CD4-positive, alpha-beta memory T cell (primary cell): ENCODE results near the gene FKBP4. TPM values are rescaled to one million over a fixed set of nuclear protein-coding genes. Genes with fewer than 3 reads are reported as not detected.
"Not testable (repeated sequence)": the region's sequence is repeated elsewhere in the genome, so short reads cannot be mapped to it uniquely, and the experiment has no call there.

Source experiments
- CTCF ChIA-PET: fragments of 350-600 bp; sonication (Branson Sonifier 250); formaldehyde crosslinking; loops from one replicate; lab custom pipeline; 2021; ENCODE audit warnings: inconsistent platforms; ENCODE audit not compliant: partially characterized antibody; lab: Charles Lee
- POLR2A ChIA-PET: fragments of 350-600 bp; sonication (Branson Sonifier 250); formaldehyde crosslinking; loops from one replicate; lab custom pipeline; 2021; ENCODE audit not compliant: partially characterized antibody; lab: Charles Lee
- DNase-seq, 5 donors: peaks; one replicate each; pipeline versions ENCODE4 v3.0.0 to v3.0.0-alpha.2; 2020 to 2022; ENCODE audit warnings: mixed read lengths in 1 of 5
- H3K27ac ChIP-seq: one replicate; pipeline ENCODE4 v1.7.0; 2013; ENCODE audit warnings: low read depth, low read length
- H3K27me3 ChIP-seq: 2 replicates; pipeline ENCODE4 v1.7.0; 2013; ENCODE audit warnings: mild to moderate bottlenecking, low read length, moderate library complexity; ENCODE audit not compliant: insufficient read depth
- H3K36me3 ChIP-seq: 2 replicates; pipeline ENCODE4 v1.7.0; 2013; ENCODE audit warnings: mild to moderate bottlenecking, low read length, moderate library complexity; ENCODE audit not compliant: insufficient read depth
- H3K4me1 ChIP-seq: 2 replicates; pipeline ENCODE4 v1.7.0; 2013; ENCODE audit warnings: mild to moderate bottlenecking, low read length, moderate library complexity; ENCODE audit not compliant: insufficient read depth
- H3K4me3 ChIP-seq, 2 donors: one replicate each; pipeline ENCODE4 v1.7.0; 2013; ENCODE audit warnings: low read length in 2 of 2, mild to moderate bottlenecking in 1 of 2
- H3K9me3 ChIP-seq, 2 donors: one replicate each; pipeline ENCODE4 v1.7.0; 2013; ENCODE audit warnings: low read length in 2 of 2, control low read depth in 1 of 2; ENCODE audit not compliant: control insufficient read depth in 1 of 2
- H3K27ac Mint-ChIP-seq, 7 donors: one replicate each; pipeline ENCODE4 v1.8.0; 2020 to 2021; ENCODE audit warnings: mixed read lengths in 7 of 7, mild to moderate bottlenecking in 6 of 7, inconsistent platforms in 3 of 7, moderate library complexity in 3 of 7
- H3K27me3 Mint-ChIP-seq, 2 donors: one replicate each; pipeline ENCODE4 v1.8.0; 2020 to 2021; ENCODE audit warnings: mixed read lengths in 2 of 2
- H3K36me3 Mint-ChIP-seq, 2 donors: one replicate each; pipeline ENCODE4 v1.8.0; 2020 to 2021; ENCODE audit warnings: mixed read lengths in 2 of 2, inconsistent platforms in 1 of 2, mild to moderate bottlenecking in 1 of 2
- H3K4me1 Mint-ChIP-seq, 4 donors: one replicate each; pipeline ENCODE4 v1.8.0; 2020 to 2021; ENCODE audit warnings: mixed read lengths in 4 of 4, mild to moderate bottlenecking in 1 of 4
- H3K4me3 Mint-ChIP-seq, 8 donors: one replicate each; pipeline ENCODE4 v1.8.0; 2020 to 2021; ENCODE audit warnings: mixed read lengths in 8 of 8, mild to moderate bottlenecking in 7 of 8, moderate library complexity in 6 of 8, inconsistent platforms in 3 of 8
- H3K9me3 Mint-ChIP-seq, 8 donors: one replicate each; pipeline ENCODE4 v1.8.0; 2020 to 2021; ENCODE audit warnings: mixed read lengths in 8 of 8, mild to moderate bottlenecking in 5 of 8, inconsistent platforms in 3 of 8, moderate library complexity in 1 of 8
- intact Hi-C: fragments of 100-400 bp; cut with micrococcal nuclease; formaldehyde crosslinking; loops from one replicate; pipeline ENCODE4 v1.15.1; 2023
- polyA plus RNA-seq, 2 donors: library from polyadenylated mRNA; unstranded; fragments of 300-500 nt; fragmentation: Illumina TruSeq; gene quantifications; one replicate each; pipeline ENCODE4 v1.2.3, GENCODE V29; 2021
- total RNA-seq, 2 experiments: library from RNA; stranded (reverse); gene quantifications; one replicate each; pipeline ENCODE4 v1.2.3, GENCODE V29; 2021

FKBP4 gene
- total and polyA plus RNA-seq, 4 experiments from 2014 or later: 24.9 to 53.3 (median 43.1) TPM

- ChIA-PET CTCF (no interaction called here), POLR2A (no interaction called here)
- H3K4me3 ChIP-seq: no peak overlapping the region
Measured at GRCh38 chr12:2765608-2766007, 29.2 kb upstream of the FKBP4 start.

GRCh38 chr12:2768224-2768961 is 26.4 kb upstream of the FKBP4 start:
- Mint-ChIP-seq H3K27ac (no peak overlapping the region), H3K9me3 (peaks cover 0 to 2% (median 0%) of the 10 kb centered on the region in 8 donors), H3K4me1 (peaks cover 0 to 6% (median 0%) of the 10 kb centered on the region in 4 donors), H3K27me3 (no peaks in the 10 kb centered on the region), H3K4me3 (no peak overlapping the region), H3K36me3 (no peaks in the 10 kb centered on the region)
- Histone ChIP-seq H3K27me3 (no peaks in the 10 kb centered on the region), H3K36me3 (no peaks in the 10 kb centered on the region), H3K4me3 (no peak overlapping the region), H3K9me3 (no peaks in the 10 kb centered on the region), H3K4me1 (no peaks in the 10 kb centered on the region), H3K27ac (no peak overlapping the region)
- intact Hi-C loops: no loop called here
- POLR2A ChIA-PET: no interaction called here
- CTCF ChIA-PET: no interaction called here
- no peak for DNase-seq

More at GRCh38 chr12:2765608-2766007, 29.2 kb upstream of the FKBP4 start:
- Histone ChIP-seq H3K9me3 (no peaks in the 10 kb centered on the region), H3K36me3 (no peaks in the 10 kb centered on the region), H3K27ac (no peak overlapping the region), H3K4me1 (no peaks in the 10 kb centered on the region), H3K27me3 (no peaks in the 10 kb centered on the region)
- Mint-ChIP-seq H3K4me1 (peaks cover 0 to 6% (median 0%) of the 10 kb centered on the region in 4 donors), H3K27ac (no peak overlapping the region), H3K27me3 (peaks cover 0 to 2% of the 10 kb centered on the region in 2 donors), H3K4me3 (no peak overlapping the region), H3K36me3 (no peaks in the 10 kb centered on the region), H3K9me3 (peaks cover 0 to 2% (median 0%) of the 10 kb centered on the region in 8 donors)
- intact Hi-C loops: no loop called here
- no peak for DNase-seq

GRCh38 chr12:2769866-2770533 is 24.8 kb upstream of the FKBP4 start:
- Mint-ChIP-seq H3K36me3 (no peaks in the 10 kb centered on the region), H3K4me3 (no peak overlapping the region), H3K27me3 (no peaks in the 10 kb centered on the region), H3K9me3 (peaks cover 0 to 2% (median 0%) of the 10 kb centered on the region in 8 donors), H3K27ac (no peak overlapping the region), H3K4me1 (peaks cover 0 to 6% (median 0%) of the 10 kb centered on the region in 4 donors)
- no peaks in the 10 kb centered on the region for H3K9me3 ChIP-seq
- ChIA-PET CTCF (interaction anchor here (0.7 kb wide), 1 partner anchor 14 kb away, joined by 4 read pairs; no protein-coding TSS in a partner anchor), POLR2A (no interaction called here)
- H3K4me3 ChIP-seq: no peak overlapping the region
- intact Hi-C loops: no loop called here
- no peaks in the 10 kb centered on the region for H3K4me1 ChIP-seq
- DNase-seq: no peak
- no peak overlapping the region for H3K27ac ChIP-seq
- no peaks in the 10 kb centered on the region for H3K36me3 ChIP-seq
- H3K27me3 ChIP-seq: no peaks in the 10 kb centered on the region

- H3K27me3 ChIP-seq, H3K9me3 Mint-ChIP-seq, H3K36me3 ChIP-seq, H3K4me3 Mint-ChIP-seq, H3K36me3 Mint-ChIP-seq, DNase-seq, H3K27me3 Mint-ChIP-seq, CTCF ChIA-PET, H3K4me3 ChIP-seq, H3K27ac ChIP-seq, H3K9me3 ChIP-seq, H3K4me1 ChIP-seq, POLR2A ChIA-PET, H3K27ac Mint-ChIP-seq, H3K4me1 Mint-ChIP-seq, intact Hi-C loops: not testable (repeated sequence)
Measured at GRCh38 chr12:2770544-2770943, 24.2 kb upstream of the FKBP4 start.

GRCh38 chr12:2772370-2772769 is 22.4 kb upstream of the FKBP4 start:
- CTCF ChIA-PET: no interaction called here
- POLR2A ChIA-PET: no interaction called here
- H3K27ac Mint-ChIP-seq: no peak overlapping the region

GRCh38 chr12:2773199-2773875 is 21.4 kb upstream of the FKBP4 start:
- DNase-seq: no peak
- peaks cover 0 to 4% (median 0%) of the 10 kb centered on the region in 4 donors for H3K4me1 Mint-ChIP-seq
- H3K27ac Mint-ChIP-seq: no peak overlapping the region
- CTCF ChIA-PET: no interaction called here
- Histone ChIP-seq H3K9me3 (no peaks in the 10 kb centered on the region), H3K4me3 (no peak overlapping the region), H3K4me1 (no peaks in the 10 kb centered on the region), H3K27me3 (no peaks in the 10 kb centered on the region), H3K27ac (no peak overlapping the region), H3K36me3 (no peaks in the 10 kb centered on the region)
- no peaks in the 10 kb centered on the region for H3K27me3 Mint-ChIP-seq
- POLR2A ChIA-PET: no interaction called here
- peaks cover 0 to 2% (median 0%) of the 10 kb centered on the region in 8 donors for H3K9me3 Mint-ChIP-seq
- no peaks in the 10 kb centered on the region for H3K36me3 Mint-ChIP-seq
- intact Hi-C loops: no loop called here
- no peak overlapping the region for H3K4me3 Mint-ChIP-seq

More at GRCh38 chr12:2772370-2772769, 22.4 kb upstream of the FKBP4 start:
- Mint-ChIP-seq H3K4me1 (peaks cover 0 to 6% (median 0%) of the 10 kb centered on the region in 4 donors), H3K4me3 (no peak overlapping the region), H3K27me3 (no peaks in the 10 kb centered on the region), H3K36me3 (no peaks in the 10 kb centered on the region), H3K9me3 (peaks cover 0 to 2% (median 0%) of the 10 kb centered on the region in 8 donors)
- Histone ChIP-seq H3K9me3 (no peaks in the 10 kb centered on the region), H3K27me3 (no peaks in the 10 kb centered on the region), H3K4me1 (no peaks in the 10 kb centered on the region), H3K4me3 (no peak overlapping the region), H3K27ac (no peak overlapping the region), H3K36me3 (no peaks in the 10 kb centered on the region)
- DNase-seq: no peak
- intact Hi-C loops: no loop called here

- Histone ChIP-seq H3K27ac (no peak overlapping the region), H3K4me1 (no peaks in the 10 kb centered on the region), H3K9me3 (no peaks in the 10 kb centered on the region), H3K4me3 (no peak overlapping the region), H3K36me3 (no peaks in the 10 kb centered on the region), H3K27me3 (no peaks in the 10 kb centered on the region)
- intact Hi-C loops: no loop called here
- POLR2A ChIA-PET: no interaction called here
- no peaks in the 10 kb centered on the region for H3K36me3 Mint-ChIP-seq
- no peak overlapping the region for H3K4me3 Mint-ChIP-seq
- peaks cover 0 to 2% (median 0%) of the 10 kb centered on the region in 4 donors for H3K4me1 Mint-ChIP-seq
- CTCF ChIA-PET: no interaction called here
- peaks cover 0 to 2% (median 0%) of the 10 kb centered on the region in 8 donors for H3K9me3 Mint-ChIP-seq
- DNase-seq: no peak
- H3K27ac Mint-ChIP-seq: no peak overlapping the region
- H3K27me3 Mint-ChIP-seq: peaks cover 0 to 1% of the 10 kb centered on the region in 2 donors
Measured at GRCh38 chr12:2775431-2775830, 19.3 kb upstream of the FKBP4 start.
